ENCODE measurements around the gene COBL. TPM values are rescaled to one million over a fixed set of nuclear protein-coding genes. Genes with fewer than 3 reads are reported as not detected.

The COBL gene
- total RNA-seq, 4 donors from 2014 or later, result under 0.01 to 7.7 (median 2.6) TPM

DNA sequence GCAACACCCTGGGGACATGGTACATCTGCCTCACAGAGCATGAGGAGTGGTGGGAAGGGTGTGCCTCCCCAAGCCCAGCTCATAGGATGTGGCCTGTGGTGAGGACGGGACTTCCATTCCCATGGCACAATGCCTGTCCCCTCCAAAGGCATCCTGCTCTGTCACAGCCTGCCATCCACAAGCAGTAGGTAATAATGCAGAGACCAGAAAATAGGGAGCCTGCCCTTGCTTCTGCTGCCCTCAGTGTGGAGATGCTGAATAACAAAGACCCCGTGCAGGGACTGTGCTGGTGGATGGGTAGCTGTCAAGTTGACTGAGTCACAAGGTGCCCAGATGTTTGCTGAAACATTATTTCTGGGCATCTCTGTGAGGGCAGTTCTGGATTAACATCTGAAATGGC is 334.0 kb downstream of the COBL start:
- no peak overlapping the region for H3K4me3 ChIP-seq
- H3K27me3 ChIP-seq, result no peaks in the 10 kb centered on the region
- no peaks in the 10 kb centered on the region for H3K9me3 ChIP-seq
- no peak overlapping the region for H3K27ac ChIP-seq
- DNase-seq, result no peak
- no peaks in the 10 kb centered on the region for H3K36me3 ChIP-seq
- no peaks in the 10 kb centered on the region for H3K4me1 ChIP-seq
- TF ChIP-seq, protein P1, sequence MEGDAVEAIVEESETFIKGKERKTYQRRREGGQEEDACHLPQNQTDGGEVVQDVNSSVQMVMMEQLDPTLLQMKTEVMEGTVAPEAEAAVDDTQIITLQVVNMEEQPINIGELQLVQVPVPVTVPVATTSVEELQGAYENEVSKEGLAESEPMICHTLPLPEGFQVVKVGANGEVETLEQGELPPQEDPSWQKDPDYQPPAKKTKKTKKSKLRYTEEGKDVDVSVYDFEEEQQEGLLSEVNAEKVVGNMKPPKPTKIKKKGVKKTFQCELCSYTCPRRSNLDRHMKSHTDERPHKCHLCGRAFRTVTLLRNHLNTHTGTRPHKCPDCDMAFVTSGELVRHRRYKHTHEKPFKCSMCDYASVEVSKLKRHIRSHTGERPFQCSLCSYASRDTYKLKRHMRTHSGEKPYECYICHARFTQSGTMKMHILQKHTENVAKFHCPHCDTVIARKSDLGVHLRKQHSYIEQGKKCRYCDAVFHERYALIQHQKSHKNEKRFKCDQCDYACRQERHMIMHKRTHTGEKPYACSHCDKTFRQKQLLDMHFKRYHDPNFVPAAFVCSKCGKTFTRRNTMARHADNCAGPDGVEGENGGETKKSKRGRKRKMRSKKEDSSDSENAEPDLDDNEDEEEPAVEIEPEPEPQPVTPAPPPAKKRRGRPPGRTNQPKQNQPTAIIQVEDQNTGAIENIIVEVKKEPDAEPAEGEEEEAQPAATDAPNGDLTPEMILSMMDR (IDR thresholded peaks at IDR 0.05), result no peak
- TF ChIP-seq POLR2A (IDR thresholded peaks at IDR 0.05), result no peak
- intact Hi-C loops (cut with DNase I; ENCODE audit: low total_unique reads), result no loop called here

DNA sequence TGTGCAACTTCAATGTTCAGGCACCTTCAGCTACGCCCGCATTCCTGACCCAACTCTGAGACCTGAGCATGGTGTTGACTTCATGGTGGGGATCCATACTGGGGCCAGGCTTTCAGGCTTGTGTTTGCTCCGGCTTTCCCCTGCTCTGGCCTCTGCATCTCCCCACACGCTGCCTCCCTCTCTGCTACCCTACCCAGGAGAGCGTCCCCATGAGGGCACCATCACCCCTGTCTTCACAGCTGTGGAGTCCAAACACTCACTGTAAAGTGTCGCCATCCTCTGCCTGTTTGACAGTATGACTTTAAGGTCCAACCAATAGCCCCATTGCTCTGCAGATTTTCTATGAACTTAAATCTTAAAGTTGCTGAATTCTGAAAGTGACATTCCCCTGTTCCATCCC is 334.9 kb downstream of the COBL start:
- H3K27me3 ChIP-seq, result no peaks in the 10 kb centered on the region
- TF ChIP-seq, protein P1 (IDR thresholded peaks at IDR 0.05), result no peak
- TF ChIP-seq POLR2A (IDR thresholded peaks at IDR 0.05), result no peak
- H3K4me3 ChIP-seq, result no peak overlapping the region
- H3K36me3 ChIP-seq, result no peaks in the 10 kb centered on the region
- H3K4me1 ChIP-seq, result no peaks in the 10 kb centered on the region
- no peak overlapping the region for H3K27ac ChIP-seq
- no peaks in the 10 kb centered on the region for H3K9me3 ChIP-seq
- no peak for DNase-seq
- intact Hi-C loops (cut with DNase I; ENCODE audit: low total_unique reads), result no loop called here

DNA sequence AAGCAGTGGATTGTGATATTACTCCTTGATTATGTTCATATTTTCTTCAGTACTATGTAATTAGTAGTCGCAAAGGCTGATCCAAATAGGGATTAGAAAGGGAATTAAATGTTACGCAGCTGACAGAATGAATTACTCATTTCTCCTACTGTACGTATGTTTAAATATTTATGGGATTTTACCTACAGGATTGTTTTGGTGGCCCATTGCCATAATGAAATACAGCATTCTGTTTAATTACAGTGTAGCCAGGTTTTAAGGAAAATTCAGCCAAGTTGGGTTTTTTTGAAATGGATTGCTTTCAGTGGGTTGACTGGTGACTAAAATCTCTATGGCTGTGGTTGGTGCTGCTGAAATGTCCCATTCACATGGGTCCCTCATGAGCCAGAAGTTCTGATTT is 336.2 kb downstream of the COBL start:
- TF ChIP-seq POLR2A (IDR thresholded peaks at IDR 0.05), result no peak
- TF ChIP-seq, protein P1 (IDR thresholded peaks at IDR 0.05), result no peak
- H3K27ac ChIP-seq, result no peak overlapping the region
- H3K36me3 ChIP-seq, result no peaks in the 10 kb centered on the region
- no peaks in the 10 kb centered on the region for H3K9me3 ChIP-seq
- DNase-seq, result no peak
- H3K4me1 ChIP-seq, result no peaks in the 10 kb centered on the region
- no peaks in the 10 kb centered on the region for H3K27me3 ChIP-seq
- H3K4me3 ChIP-seq, result no peak overlapping the region
- intact Hi-C loops (cut with DNase I; ENCODE audit: low total_unique reads), result no loop called here

DNA sequence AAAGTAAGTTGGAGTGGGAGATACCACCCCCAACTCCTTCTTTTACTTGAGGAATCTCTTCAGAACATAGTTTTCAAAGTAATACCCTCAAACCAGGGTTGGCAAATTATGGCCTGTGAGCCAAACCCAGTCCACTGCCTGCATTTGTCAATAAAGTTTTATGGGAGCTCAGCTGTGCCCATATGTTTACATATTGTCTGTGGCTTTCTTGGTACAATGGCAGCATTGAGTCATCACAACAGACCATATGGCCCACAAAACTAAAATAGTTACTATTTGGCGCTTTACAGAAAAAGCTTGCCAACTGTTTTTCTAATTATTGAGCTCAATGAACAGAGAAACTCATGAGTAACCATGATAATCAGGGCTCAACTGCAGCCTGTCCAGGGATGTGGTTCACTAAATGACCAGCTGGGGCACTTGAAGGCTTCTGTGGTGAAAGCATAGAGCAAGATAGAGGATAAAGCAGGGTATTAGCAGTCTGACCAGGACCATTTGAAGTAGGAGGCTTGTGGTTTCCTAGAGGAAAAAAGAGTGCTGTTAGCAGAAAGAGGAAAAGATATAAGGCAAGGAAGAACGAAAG is 337.9 kb downstream of the COBL start:
- no peak for TF ChIP-seq POLR2A (IDR thresholded peaks at IDR 0.05)
- TF ChIP-seq, protein P1 (IDR thresholded peaks at IDR 0.05), result no peak
- no peaks in the 10 kb centered on the region for H3K9me3 ChIP-seq
- no peak for DNase-seq
- no peaks in the 10 kb centered on the region for H3K27me3 ChIP-seq
- H3K4me3 ChIP-seq, result no peak overlapping the region
- no peaks in the 10 kb centered on the region for H3K36me3 ChIP-seq
- H3K27ac ChIP-seq, result no peak overlapping the region
- no peaks in the 10 kb centered on the region for H3K4me1 ChIP-seq
- intact Hi-C loops (cut with DNase I; ENCODE audit: low total_unique reads), result no loop called here

DNA sequence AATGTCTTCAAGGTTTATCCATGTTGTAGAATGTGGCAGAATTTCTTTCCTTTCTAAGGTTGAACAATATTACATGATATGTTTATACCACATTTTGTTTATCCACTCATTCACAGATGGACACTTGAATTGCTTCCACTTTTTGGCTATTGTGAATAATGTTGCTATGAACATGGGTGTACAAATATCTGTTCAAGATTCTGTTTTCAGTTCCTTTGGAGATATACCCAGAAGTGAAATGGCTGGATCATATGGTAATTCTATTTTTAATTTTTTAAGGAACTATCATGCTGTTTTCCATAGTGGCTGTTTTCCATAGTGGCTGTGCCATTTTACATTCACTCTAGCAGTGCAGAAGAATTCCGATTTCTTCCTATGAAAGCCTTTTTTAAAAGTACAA is 339.2 kb downstream of the COBL start:
- no peak for DNase-seq
- intact Hi-C loops (cut with DNase I; ENCODE audit: low total_unique reads), result no loop called here
- no peak overlapping the region for H3K4me3 ChIP-seq
- no peaks in the 10 kb centered on the region for H3K36me3 ChIP-seq
- H3K27me3 ChIP-seq, result no peaks in the 10 kb centered on the region
- H3K9me3 ChIP-seq, result no peaks in the 10 kb centered on the region
- no peak for TF ChIP-seq POLR2A (IDR thresholded peaks at IDR 0.05)
- TF ChIP-seq, protein P1 (IDR thresholded peaks at IDR 0.05), result no peak
- no peaks in the 10 kb centered on the region for H3K4me1 ChIP-seq
- no peak overlapping the region for H3K27ac ChIP-seq

Measured in uterus (tissue), 4 donors.